ENCODE results near the gene ZNF385A.

Gene ZNF385A

GRCh38 chr12:54393207-54393609, 8.7 kb upstream of the ZNF385A start:
- TF ChIP-seq FOXP2 (optimal IDR thresholded peaks at IDR 0.05; ENCODE audit: borderline replicate concordance, extremely low read depth, extremely low read length, insufficient read depth), result no peak
- TF ChIP-seq SIN3A (IDR thresholded peaks at IDR 0.05; ENCODE audit: borderline replicate concordance, insufficient read depth, low read length), result no peak
- TF ChIP-seq REST (IDR thresholded peaks at IDR 0.05; ENCODE audit: insufficient read depth in 1 of 2, low read depth in 2 of 2, low read length in 2 of 2), result no peak

- TF ChIP-seq SIN3A (IDR thresholded peaks at IDR 0.05; ENCODE audit: borderline replicate concordance, insufficient read depth, low read length), result no peak
- TF ChIP-seq TAF1 (IDR thresholded peaks at IDR 0.05; ENCODE audit: borderline replicate concordance, insufficient read depth, low read length), result no peak
- TF ChIP-seq REST (IDR thresholded peaks at IDR 0.05; ENCODE audit: insufficient read depth in 1 of 2, low read depth in 2 of 2, low read length in 2 of 2), result no peak
- TF ChIP-seq FOXP2 (optimal IDR thresholded peaks at IDR 0.05; ENCODE audit: borderline replicate concordance, extremely low read depth, extremely low read length, insufficient read depth), result no peak
- no peak for TF ChIP-seq POLR2AphosphoS5 (IDR thresholded peaks at IDR 0.05; ENCODE audit: low read depth, low read length)
These were observed 8.1 kb upstream of the ZNF385A start for GRCh38 chr12:54392485-54393206.

GRCh38 chr12:54390668-54391551, 6.4 kb upstream of the ZNF385A start:
- no peak for TF ChIP-seq REST (IDR thresholded peaks at IDR 0.05; ENCODE audit: insufficient read depth in 1 of 2, low read depth in 2 of 2, low read length in 2 of 2)

GRCh38 chr12:54390176-54390667, 5.7 kb upstream of the ZNF385A start:
- no peak for TF ChIP-seq POLR2AphosphoS5 (IDR thresholded peaks at IDR 0.05; ENCODE audit: low read depth, low read length)
- TF ChIP-seq SIN3A (IDR thresholded peaks at IDR 0.05; ENCODE audit: borderline replicate concordance, insufficient read depth, low read length), result no peak
- no peak for TF ChIP-seq TAF1 (IDR thresholded peaks at IDR 0.05; ENCODE audit: borderline replicate concordance, insufficient read depth, low read length)
- TF ChIP-seq FOXP2 (optimal IDR thresholded peaks at IDR 0.05; ENCODE audit: borderline replicate concordance, extremely low read depth, extremely low read length, insufficient read depth), result no peak
- no peak for TF ChIP-seq REST (IDR thresholded peaks at IDR 0.05; ENCODE audit: insufficient read depth in 1 of 2, low read depth in 2 of 2, low read length in 2 of 2)

Measured in PFSK-1 (cell line).